HUDEP-2 (cell line): ENCODE data around the gene C11orf68.

Experiments
- DNase-seq, 76 experiments: peaks; one replicate each; lab custom pipeline; 2025; ENCODE audit not compliant: unreplicated experiment in 76 of 76; lab: John Stamatoyannopoulos, UW

Gene C11orf68

GRCh38 chr11:65916391-65916790, 2.5 kb downstream of the C11orf68 start:
- no peak for DNase-seq

GRCh38 chr11:65915821-65916251, 3.0 kb downstream of the C11orf68 start:
- DNase-seq: peak in 1 of 76 experiments; percentile 24

GRCh38 chr11:65915101-65915820, 3.6 kb downstream of the C11orf68 start:
- no peak for DNase-seq

GRCh38 chr11:65912845-65913244, 6.0 kb downstream of the C11orf68 start:
- no peak for DNase-seq

GRCh38 chr11:65911682-65912568, 6.9 kb downstream of the C11orf68 start:
- peak in 26 of 76 experiments; percentile 11 to 54 (median 28) for DNase-seq

GRCh38 chr11:65907878-65908277, 11.0 kb downstream of the C11orf68 start:
- DNase-seq: no peak

GRCh38 chr11:65906602-65907001, 12.3 kb downstream of the C11orf68 start:
- DNase-seq: peak in 41 of 76 experiments; percentile 8 to 78 (median 53)

- DNase-seq: no peak
These were observed 15.1 kb downstream of the C11orf68 start for GRCh38 chr11:65903715-65904114.

- no peak for DNase-seq
These were observed 15.8 kb downstream of the C11orf68 start for GRCh38 chr11:65903068-65903481.

GRCh38 chr11:65900899-65901180, 18.0 kb downstream of the C11orf68 start:
- DNase-seq: no peak

GRCh38 chr11:65900125-65900898, 18.6 kb downstream of the C11orf68 start, which contains the start of gene FOSL1:
FOSL1 (minus strand) TSS chr11:65900388; CDS start chr11:65900339, 49 bp downstream.
- DNase-seq: peak in 73 of 76 experiments; percentile 56 to 94 (median 86)

GRCh38 chr11:65899356-65900124, 19.3 kb downstream of the C11orf68 start:
- DNase-seq: peak in 57 of 76 experiments; percentile 6 to 71 (median 47)

- DNase-seq: no peak
These were observed 20.1 kb downstream of the C11orf68 start for GRCh38 chr11:65898656-65899355.

- no peak for DNase-seq
These were observed 21.8 kb downstream of the C11orf68 start for GRCh38 chr11:65897020-65897471.

- DNase-seq: no peak
These were observed 22.5 kb downstream of the C11orf68 start for GRCh38 chr11:65896034-65896999.

- DNase-seq: no peak
These were observed 23.3 kb downstream of the C11orf68 start for GRCh38 chr11:65895482-65895981.

- DNase-seq: no peak
These were observed 24.7 kb downstream of the C11orf68 start for GRCh38 chr11:65894034-65894591.
